Common myeloid progenitor, CD34-positive (primary cell): Measurements from ENCODE around the gene CD99.
A peak's percentile ranks its signal among the peaks of the same experiment; 100 is the strongest.

Experiments used
- CTCF ChIA-PET: fragments of 350-600 bp; sonication (Branson Sonifier 250); formaldehyde crosslinking; loops from one replicate; lab custom pipeline; 2021; ENCODE audit warnings: antibody characterized with exemption; lab: Charles Lee
- POLR2A ChIA-PET: fragments of 350-600 bp; sonication (Branson Sonifier 250); formaldehyde crosslinking; loops from one replicate; lab custom pipeline; 2021; ENCODE audit warnings: antibody characterized with exemption; lab: Charles Lee
- DNase-seq, 3 donors: peaks; one replicate each; pipeline versions ENCODE4 v3.0.0 to v3.0.0-alpha.2; 2013
- H3K27ac ChIP-seq, 2 experiments: 1 replicate in 1 of 2; 2 replicates in 1 of 2; pipeline ENCODE4 v1.7.0; 2013; ENCODE audit warnings: inconsistent platforms in 2 of 2, low read length in 2 of 2, mild to moderate bottlenecking in 2 of 2, low read depth in 1 of 2, moderate library complexity in 1 of 2; ENCODE audit not compliant: severe bottlenecking in 2 of 2, insufficient read depth in 1 of 2, poor library complexity in 1 of 2
- H3K27me3 ChIP-seq, 5 experiments: replicated peaks in 2 of 5; 1 replicate in 3 of 5; 2 replicates in 2 of 5; pipeline versions ENCODE4 v1.6.1 to v1.7.0; 2013; ENCODE audit warnings: low read length in 4 of 5, mild to moderate bottlenecking in 2 of 5, moderate library complexity in 2 of 5, inconsistent platforms in 1 of 5; ENCODE audit not compliant: insufficient read depth in 5 of 5, control insufficient read depth in 4 of 5
- H3K36me3 ChIP-seq, 4 experiments: 1 replicate in 2 of 4; 2 replicates in 2 of 4; pipeline versions ENCODE4 v1.6.1 to v1.7.0; 2013; ENCODE audit warnings: low read length in 3 of 4, control low read depth in 1 of 4, mild to moderate bottlenecking in 1 of 4; ENCODE audit not compliant: control insufficient read depth in 4 of 4, insufficient read depth in 4 of 4
- H3K4me1 ChIP-seq, 4 experiments: 1 replicate in 3 of 4; 2 replicates in 1 of 4; pipeline versions ENCODE4 v1.6.1 to v1.7.1; 2013; ENCODE audit warnings: low read length in 3 of 4, mild to moderate bottlenecking in 3 of 4, control low read depth in 1 of 4, inconsistent platforms in 1 of 4, moderate library complexity in 1 of 4; ENCODE audit not compliant: control insufficient read depth in 4 of 4, insufficient read depth in 4 of 4; ENCODE audit errors: control extremely low read depth in 1 of 4
- H3K4me3 ChIP-seq, 7 experiments: 1 replicate in 4 of 7; 2 replicates in 3 of 7; pipeline versions ENCODE4 v1.5.1 to v1.7.0; 2013; ENCODE audit warnings: mild to moderate bottlenecking in 7 of 7, low read length in 6 of 7, moderate library complexity in 6 of 7, inconsistent platforms in 2 of 7, low read depth in 2 of 7, control low read depth in 1 of 7; ENCODE audit not compliant: insufficient read depth in 4 of 7, control insufficient read depth in 1 of 7; ENCODE audit errors: extremely low read depth in 1 of 7
- H3K9me3 ChIP-seq, 5 experiments: 1 replicate in 4 of 5; 2 replicates in 1 of 5; pipeline versions ENCODE4 v1.6.1 to v1.7.1; 2013; ENCODE audit warnings: low read length in 4 of 5, mild to moderate bottlenecking in 2 of 5, inconsistent platforms in 1 of 5, low read depth in 1 of 5, moderate library complexity in 1 of 5; ENCODE audit not compliant: control insufficient read depth in 4 of 5, insufficient read depth in 2 of 5; ENCODE audit errors: control extremely low read depth in 1 of 5
- WGBS: methylation state at CpG from one replicate; pipeline ENCODE4 v1.1.5; 2013; ENCODE audit not compliant: insufficient coverage; 5-methylcytosine and 5-hydroxymethylcytosine counted together

The CD99 gene

GRCh38 chrX:2781226-2781571, 90.1 kb downstream of the CD99 start:
- Histone ChIP-seq H3K4me1 (peaks cover 0 to 3% (median 0%) of the 10 kb centered on the region in 4 experiments), H3K36me3 (no peaks in the 10 kb centered on the region), H3K27ac (no peak overlapping the region), H3K9me3 (no peaks in the 10 kb centered on the region), H3K4me3 (no peak overlapping the region), H3K27me3 (peaks cover 0 to 2% (median 0%) of the 10 kb centered on the region in 5 experiments)
- 100% methylated on average over 1 of the region's 1 CpG for WGBS
- CTCF ChIA-PET, result no interaction called here
- POLR2A ChIA-PET, result no interaction called here
- DNase-seq, result no peak

GRCh38 chrX:2781698-2782097, 90.6 kb downstream of the CD99 start:
- peak in 2 of 3 donors; percentile 41 to 48 for DNase-seq
- CTCF ChIA-PET, result no interaction called here
- WGBS, result 35% methylated on average over 6 of the region's 6 CpGs

GRCh38 chrX:2782171-2782570, 91.1 kb downstream of the CD99 start:
- 41% methylated on average over 3 of the region's 4 CpGs for WGBS
- Histone ChIP-seq H3K9me3 (no peaks in the 10 kb centered on the region), H3K36me3 (no peaks in the 10 kb centered on the region), H3K27ac (no peak overlapping the region), H3K4me3 (no peak overlapping the region), H3K27me3 (peaks cover 0 to 2% (median 0%) of the 10 kb centered on the region in 5 experiments), H3K4me1 (peaks cover 0 to 3% (median 0%) of the 10 kb centered on the region in 4 experiments)
- POLR2A ChIA-PET, result no interaction called here
- peak in 1 of 3 donors; percentile 6 for DNase-seq
- CTCF ChIA-PET, result no interaction called here

More at GRCh38 chrX:2781698-2782097, 90.6 kb downstream of the CD99 start:
- Histone ChIP-seq H3K36me3 (no peaks in the 10 kb centered on the region), H3K4me3 (peak overlapping the region in 1 of 7 experiments; percentile 33), H3K27me3 (peaks cover 0 to 2% (median 0%) of the 10 kb centered on the region in 5 experiments), H3K9me3 (no peaks in the 10 kb centered on the region), H3K27ac (no peak overlapping the region), H3K4me1 (peaks cover 0 to 3% (median 0%) of the 10 kb centered on the region in 4 experiments)
- POLR2A ChIA-PET, result no interaction called here

- ChIA-PET POLR2A (no interaction called here), CTCF (no interaction called here)
- Histone ChIP-seq H3K27ac (no peak overlapping the region), H3K9me3 (no peaks in the 10 kb centered on the region), H3K4me1 (peaks cover 0 to 3% (median 0%) of the 10 kb centered on the region in 4 experiments), H3K4me3 (no peak overlapping the region), H3K36me3 (no peaks in the 10 kb centered on the region), H3K27me3 (peaks cover 0 to 2% (median 0%) of the 10 kb centered on the region in 5 experiments)
- 90% methylated on average over 3 of the region's 4 CpGs for WGBS
- no peak for DNase-seq
Measured at GRCh38 chrX:2782778-2783177, 91.7 kb downstream of the CD99 start.

- Histone ChIP-seq H3K4me1 (peaks cover 0 to 3% (median 0%) of the 10 kb centered on the region in 4 experiments), H3K4me3 (no peak overlapping the region), H3K9me3 (no peaks in the 10 kb centered on the region), H3K27ac (no peak overlapping the region), H3K36me3 (no peaks in the 10 kb centered on the region), H3K27me3 (no peaks in the 10 kb centered on the region)
- WGBS, result 94% methylated on average over 3 of the region's 6 CpGs
- ChIA-PET POLR2A (no interaction called here), CTCF (no interaction called here)
- DNase-seq, result no peak
Measured at GRCh38 chrX:2784026-2784425, 92.9 kb downstream of the CD99 start.

- Histone ChIP-seq H3K4me1 (peaks cover 0 to 3% (median 0%) of the 10 kb centered on the region in 4 experiments), H3K27ac (no peak overlapping the region), H3K4me3 (no peak overlapping the region), H3K27me3 (no peaks in the 10 kb centered on the region), H3K36me3 (no peaks in the 10 kb centered on the region), H3K9me3 (no peaks in the 10 kb centered on the region)
- POLR2A ChIA-PET, result no interaction called here
- WGBS, result 86% methylated on average over 4 of the region's 4 CpGs
- DNase-seq, result no peak
- CTCF ChIA-PET, result no interaction called here
Measured at GRCh38 chrX:2785538-2785937, 94.4 kb downstream of the CD99 start.

- Histone ChIP-seq H3K27me3 (no peaks in the 10 kb centered on the region), H3K4me3 (no peak overlapping the region), H3K9me3 (no peaks in the 10 kb centered on the region), H3K36me3 (no peaks in the 10 kb centered on the region), H3K4me1 (no peaks in the 10 kb centered on the region), H3K27ac (no peak overlapping the region)
- no peak for DNase-seq
- ChIA-PET POLR2A (no interaction called here), CTCF (no interaction called here)
- no CpG with 5 or more reads among the region's 4 CpGs for WGBS
Measured at GRCh38 chrX:2788980-2789379, 97.9 kb downstream of the CD99 start.
